Trophoblast cell (in vitro differentiated cells and primary cell): ENCODE measurements around the gene RNF114.
"Not testable (repeated sequence)": the region's sequence is repeated elsewhere in the genome, so short reads cannot be mapped to it uniquely, and the experiment has no call there.

ENCODE experiments used
- DNase-seq, 2 donors: peaks; one replicate each; pipeline ENCODE4 v3.0.0-alpha.2; 2016
- H2AFZ ChIP-seq: 2 replicates; pipeline ENCODE4 v1.6.1; 2013; ENCODE audit warnings: low read length, moderate library complexity, mild to moderate bottlenecking; ENCODE audit not compliant: insufficient read depth, poor library complexity
- H2AK5ac ChIP-seq: 2 replicates; pipeline ENCODE4 v1.6.1; 2013; ENCODE audit warnings: mild to moderate bottlenecking, low read length
- H2BK120ac ChIP-seq: 2 replicates; pipeline ENCODE4 v1.6.1; 2013; ENCODE audit warnings: low read length, mild to moderate bottlenecking, moderate library complexity; ENCODE audit not compliant: insufficient read depth, poor library complexity
- H2BK12ac ChIP-seq: 2 replicates; pipeline ENCODE4 v1.6.1; 2013; ENCODE audit warnings: mild to moderate bottlenecking, low read length, moderate library complexity
- H2BK5ac ChIP-seq: 2 replicates; pipeline ENCODE4 v1.6.1; 2013; ENCODE audit warnings: low read length, low read depth, moderate library complexity, mild to moderate bottlenecking; ENCODE audit not compliant: poor library complexity
- H3K14ac ChIP-seq: 2 replicates; pipeline ENCODE4 v1.6.1; 2013; ENCODE audit warnings: mild to moderate bottlenecking, low read length
- H3K18ac ChIP-seq: 2 replicates; pipeline ENCODE4 v1.6.1; 2013; ENCODE audit warnings: mild to moderate bottlenecking, low read length
- H3K23ac ChIP-seq: 2 replicates; pipeline ENCODE4 v1.6.1; 2013; ENCODE audit warnings: low read length
- H3K27ac ChIP-seq: 2 replicates; pipeline ENCODE4 v1.5.1; 2013; ENCODE audit warnings: low read depth, mild to moderate bottlenecking, inconsistent platforms, low read length, moderate library complexity
- H3K27me3 ChIP-seq: 2 replicates; pipeline ENCODE4 v1.6.1; 2013; ENCODE audit warnings: inconsistent platforms, mild to moderate bottlenecking, low read length, moderate library complexity; ENCODE audit not compliant: insufficient read depth
- H3K36me3 ChIP-seq, 2 experiments: 1 replicate in 1 of 2; 2 replicates in 1 of 2; pipeline ENCODE4 v1.6.1; 2013; ENCODE audit warnings: low read length in 2 of 2, mild to moderate bottlenecking in 2 of 2, moderate library complexity in 1 of 2; ENCODE audit not compliant: insufficient read depth in 2 of 2, control insufficient read depth in 1 of 2
- H3K4ac ChIP-seq: 2 replicates; pipeline ENCODE4 v1.6.1; 2013; ENCODE audit warnings: low read depth, mild to moderate bottlenecking, low read length, moderate library complexity
- H3K4me1 ChIP-seq, 2 experiments: 1 replicate in 1 of 2; 2 replicates in 1 of 2; pipeline ENCODE4 v1.6.1; 2013; ENCODE audit warnings: low read length in 2 of 2, mild to moderate bottlenecking in 2 of 2, moderate library complexity in 1 of 2; ENCODE audit not compliant: insufficient read depth in 2 of 2, control insufficient read depth in 1 of 2
- H3K4me2 ChIP-seq: 2 replicates; pipeline ENCODE4 v1.6.1; 2013; ENCODE audit warnings: inconsistent platforms, mild to moderate bottlenecking, low read length, moderate library complexity
- H3K4me3 ChIP-seq: 2 replicates; pipeline ENCODE4 v1.5.1; 2013; ENCODE audit warnings: mild to moderate bottlenecking, low read depth, low read length, inconsistent platforms
- H3K79me1 ChIP-seq: one replicate; pipeline ENCODE4 v1.6.1; 2013; ENCODE audit warnings: low read length
- H3K79me2 ChIP-seq: 2 replicates; pipeline ENCODE4 v1.6.1; 2013; ENCODE audit warnings: low read length, mild to moderate bottlenecking; ENCODE audit not compliant: control insufficient read depth, insufficient read depth, poor library complexity
- H3K9ac ChIP-seq: 2 replicates; pipeline ENCODE4 v1.6.1; 2013; ENCODE audit warnings: mild to moderate bottlenecking, low read length
- H3K9me3 ChIP-seq: 2 replicates; pipeline ENCODE4 v1.6.1; 2013; ENCODE audit warnings: low read depth, mild to moderate bottlenecking, control low read depth, inconsistent platforms, low read length; ENCODE audit not compliant: insufficient read depth
- H4K12ac ChIP-seq: 2 replicates; pipeline ENCODE4 v1.6.1; 2013; ENCODE audit warnings: low read depth, mild to moderate bottlenecking, low read length, moderate library complexity
- H4K8ac ChIP-seq: 2 replicates; pipeline ENCODE4 v1.6.1; 2013; ENCODE audit warnings: low read depth, mild to moderate bottlenecking, low read length, moderate library complexity
- H4K91ac ChIP-seq: one replicate; pipeline ENCODE4 v1.6.1; 2013; ENCODE audit warnings: low read depth, mild to moderate bottlenecking, low read length, moderate library complexity
- WGBS: extraction: QIAGEN DNeasy Blood & Tissue Kit; methylation state at CpG from one replicate; pipeline ENCODE4 v1.1.7; 2013; ENCODE audit warnings: missing lambda C conversion rate; ENCODE audit not compliant: insufficient read length, insufficient coverage; ENCODE audit errors: extremely low coverage; 5-methylcytosine and 5-hydroxymethylcytosine counted together

The RNF114 gene

GRCh38 chr20:49998478-49999188 is 62.4 kb downstream of the RNF114 start:
- not testable (repeated sequence) for H3K79me1 ChIP-seq, H2BK120ac ChIP-seq, H2BK5ac ChIP-seq, H3K27me3 ChIP-seq, H3K18ac ChIP-seq, H3K79me2 ChIP-seq, H4K8ac ChIP-seq, H3K4ac ChIP-seq, DNase-seq, H2BK12ac ChIP-seq, H3K9me3 ChIP-seq, H3K4me2 ChIP-seq, H3K14ac ChIP-seq, H3K36me3 ChIP-seq, H4K12ac ChIP-seq, H3K27ac ChIP-seq, H3K23ac ChIP-seq, H3K4me3 ChIP-seq, H2AFZ ChIP-seq, H2AK5ac ChIP-seq, H3K9ac ChIP-seq
- Histone ChIP-seq H4K91ac (peak overlapping the region; percentile 39), H3K4me1 (peaks cover 5 to 13% of the 10 kb centered on the region in 2 experiments)
- no CpG with 5 or more reads among the region's 15 CpGs for WGBS

GRCh38 chr20:49999329-49999728 is 63.1 kb downstream of the RNF114 start:
- Histone ChIP-seq H3K27ac (no peak overlapping the region), H3K79me1 (peaks cover 3% of the 10 kb centered on the region), H3K36me3 (no peaks in the 10 kb centered on the region), H3K23ac (no peak overlapping the region), H4K91ac (no peak overlapping the region), H3K4me3 (no peak overlapping the region), H3K14ac (no peak overlapping the region), H3K4me2 (no peak overlapping the region), H4K8ac (no peak overlapping the region), H3K4me1 (peaks cover 5 to 13% of the 10 kb centered on the region in 2 experiments), H4K12ac (no peak overlapping the region), H3K79me2 (no peaks in the 10 kb centered on the region), H2AK5ac (peak overlapping the region; percentile 52), H3K9ac (no peak overlapping the region), H2BK12ac (no peak overlapping the region), H3K9me3 (no peaks in the 10 kb centered on the region), H3K4ac (no peak overlapping the region), H2AFZ (no peak overlapping the region), H2BK5ac (no peak overlapping the region), H3K18ac (no peak overlapping the region), H2BK120ac (peak overlapping the region; percentile 24), H3K27me3 (no peaks in the 10 kb centered on the region)
- WGBS: no CpG with 5 or more reads among the region's 7 CpGs
- peak in 1 of 2 donors; percentile 15 for DNase-seq

GRCh38 chr20:50000548-50001222 is 64.5 kb downstream of the RNF114 start:
- not testable (repeated sequence) for H3K23ac ChIP-seq, H3K14ac ChIP-seq, H2BK5ac ChIP-seq, DNase-seq, H3K18ac ChIP-seq, H3K9me3 ChIP-seq, H3K27me3 ChIP-seq, H3K36me3 ChIP-seq, H4K8ac ChIP-seq, H2AFZ ChIP-seq, H2BK120ac ChIP-seq, H3K79me2 ChIP-seq, H4K91ac ChIP-seq, H3K4me2 ChIP-seq, H2BK12ac ChIP-seq, H2AK5ac ChIP-seq, H4K12ac ChIP-seq, H3K4ac ChIP-seq, H3K9ac ChIP-seq, H3K79me1 ChIP-seq, H3K27ac ChIP-seq, H3K4me3 ChIP-seq
- no CpG with 5 or more reads among the region's 14 CpGs for WGBS
- H3K4me1 ChIP-seq: peaks cover 7 to 16% of the 10 kb centered on the region in 2 experiments

DNA sequence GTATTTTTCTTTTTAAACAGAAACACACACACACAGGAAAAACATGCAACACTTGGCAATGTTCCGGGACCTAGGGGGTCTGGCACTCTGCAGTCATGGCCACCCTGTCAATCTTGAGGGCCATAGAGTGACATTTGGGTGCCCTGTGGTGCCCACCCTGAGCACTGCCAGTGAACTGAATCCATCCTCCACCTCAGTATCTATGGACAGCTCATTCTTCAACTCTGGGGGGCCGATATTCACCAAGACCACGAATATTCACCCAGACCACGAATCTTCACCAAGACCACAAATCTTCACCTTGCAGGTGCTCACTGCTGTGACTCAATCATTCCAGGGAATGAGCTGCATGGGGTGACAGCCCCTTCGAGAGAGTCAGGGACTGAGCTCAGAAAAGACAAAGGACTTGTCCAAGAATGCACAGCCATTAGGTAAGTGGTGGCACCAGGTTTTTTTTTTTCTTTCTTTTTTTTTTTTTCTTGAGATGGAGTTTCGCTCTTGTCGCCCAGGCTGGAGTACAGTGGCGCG is 65.7 kb downstream of the RNF114 start:
- Histone ChIP-seq H2AK5ac (no peak overlapping the region), H3K9ac (no peak overlapping the region), H3K4me2 (no peak overlapping the region), H3K79me1 (peaks cover 3% of the 10 kb centered on the region), H4K91ac (no peak overlapping the region), H3K27me3 (no peaks in the 10 kb centered on the region), H2BK12ac (no peak overlapping the region), H3K4me1 (peaks cover 7 to 16% of the 10 kb centered on the region in 2 experiments), H3K14ac (no peak overlapping the region), H3K18ac (no peak overlapping the region), H4K12ac (no peak overlapping the region), H3K79me2 (no peaks in the 10 kb centered on the region), H3K4me3 (no peak overlapping the region), H2BK5ac (no peak overlapping the region), H4K8ac (no peak overlapping the region), H2AFZ (no peak overlapping the region), H3K27ac (no peak overlapping the region), H2BK120ac (no peak overlapping the region), H3K4ac (no peak overlapping the region), H3K9me3 (no peaks in the 10 kb centered on the region), H3K23ac (no peak overlapping the region), H3K36me3 (no peaks in the 10 kb centered on the region)
- no CpG with 5 or more reads among the region's 9 CpGs for WGBS
- no peak for DNase-seq
